Activated CD4-positive, alpha-beta memory T cell treated with anti-CD3 and anti-CD28 coated beads for 36 hours (primary cell): ENCODE measurements around the gene GOLGA6L2. TPM values are rescaled to one million over a fixed set of nuclear protein-coding genes. Genes with fewer than 3 reads are reported as not detected.

Experiments
- CTCF ChIA-PET: fragments of 350-600 bp; sonication (Branson Sonifier 250); formaldehyde crosslinking; loops from one replicate; lab custom pipeline; 2021; ENCODE audit warnings: antibody characterized with exemption, inconsistent platforms; lab: Charles Lee
- POLR2A ChIA-PET: fragments of 350-600 bp; sonication (Branson Sonifier 250); formaldehyde crosslinking; loops from one replicate; lab custom pipeline; 2021; ENCODE audit warnings: antibody characterized with exemption; lab: Charles Lee
- DNase-seq: peaks from one replicate; pipeline ENCODE4 v3.0.0-alpha.2; 2020
- H3K27ac Mint-ChIP-seq: one replicate; pipeline ENCODE4 v1.8.0; 2021; ENCODE audit warnings: mixed read lengths
- H3K27me3 Mint-ChIP-seq: one replicate; pipeline ENCODE4 v1.8.0; 2021; ENCODE audit warnings: mixed read lengths
- H3K36me3 Mint-ChIP-seq: one replicate; pipeline ENCODE4 v1.8.0; 2021; ENCODE audit warnings: mixed read lengths
- H3K4me1 Mint-ChIP-seq: one replicate; pipeline ENCODE4 v1.8.0; 2021; ENCODE audit warnings: low read depth, mixed read lengths
- H3K4me3 Mint-ChIP-seq: one replicate; pipeline ENCODE4 v1.8.0; 2021; ENCODE audit warnings: mild to moderate bottlenecking, mixed read lengths
- H3K9me3 Mint-ChIP-seq: one replicate; pipeline ENCODE4 v1.8.0; 2021; ENCODE audit warnings: mixed read lengths
- intact Hi-C: fragments of 100-400 bp; cut with micrococcal nuclease; formaldehyde crosslinking; loops from one replicate; pipeline ENCODE4 v1.15.1; 2023
- total RNA-seq, 2 experiments: library from RNA; stranded (reverse); gene quantifications; one replicate each; pipeline ENCODE4 v1.2.3, GENCODE V29; 2021

The GOLGA6L2 gene, protein sequence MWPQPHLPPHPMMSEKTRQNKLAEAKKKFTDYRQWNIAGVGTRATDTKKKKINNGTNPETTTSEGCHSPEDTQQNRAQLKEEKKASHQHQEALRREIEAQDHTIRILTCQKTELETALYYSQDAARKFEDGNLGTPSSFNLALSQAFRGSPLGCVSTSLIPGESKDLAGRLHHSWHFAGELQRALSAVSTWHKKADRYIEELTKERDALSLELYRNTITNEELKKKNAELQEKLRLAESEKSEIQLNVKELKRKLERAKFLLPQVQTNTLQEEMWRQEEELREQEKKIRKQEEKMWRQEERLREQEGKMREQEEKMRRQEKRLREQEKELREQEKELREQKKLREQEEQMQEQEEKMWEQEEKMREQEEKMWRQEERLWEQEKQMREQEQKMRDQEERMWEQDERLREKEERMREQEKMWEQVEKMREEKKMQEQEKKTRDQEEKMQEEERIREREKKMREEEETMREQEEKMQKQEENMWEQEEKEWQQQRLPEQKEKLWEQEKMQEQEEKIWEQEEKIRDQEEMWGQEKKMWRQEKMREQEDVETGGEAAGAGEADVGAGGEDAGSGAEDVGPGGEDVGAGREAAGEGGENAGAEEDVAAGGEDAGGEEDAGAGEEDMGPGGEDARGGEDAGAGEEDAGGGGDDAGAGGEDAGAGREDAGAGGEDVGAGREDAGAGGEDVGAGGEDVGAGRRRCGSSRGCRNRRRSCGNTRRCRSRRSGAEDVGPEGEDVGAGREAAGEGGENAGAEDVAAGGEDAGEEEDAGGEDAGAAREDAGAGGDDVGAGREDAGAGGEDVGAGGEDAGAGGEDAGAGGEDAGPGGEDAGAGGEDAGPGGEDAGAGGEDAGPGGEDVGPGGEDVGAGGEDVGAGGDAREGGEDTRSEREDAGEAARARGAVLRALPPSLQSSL
- total RNA-seq = not detected

DNA sequence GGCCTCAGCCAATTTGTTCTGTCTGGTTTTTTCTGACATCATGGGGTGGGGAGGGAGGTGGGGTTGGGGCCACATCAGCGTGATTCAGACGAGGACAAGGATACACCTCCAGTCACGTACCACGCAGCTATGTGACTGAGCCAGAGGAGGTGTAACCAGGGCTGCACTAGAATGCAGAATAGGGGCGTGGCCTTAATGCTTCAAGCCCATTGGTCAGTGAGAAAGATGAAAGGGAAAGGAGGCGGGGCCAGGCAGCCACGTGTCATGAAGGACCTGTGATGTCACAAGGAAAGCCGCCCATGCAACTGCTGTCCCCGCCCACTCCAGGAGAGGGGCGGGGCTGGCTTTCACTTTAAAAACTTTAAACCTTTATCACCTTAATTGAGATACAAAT lies at the start of gene GOLGA6L2:
GOLGA6L2 (minus strand) TSS at position 137 of the 394 bp plus-strand sequence; CDS start at position 75, 62 bp downstream.
- intact Hi-C loops = no loop called here
- Mint-ChIP-seq H3K9me3 (no peaks in the 10 kb centered on the region), H3K4me3 (no peak within 1 kb of the TSS), H3K36me3 (no peaks in the 10 kb centered on the region), H3K27me3 (peaks cover 5% of the 10 kb centered on the region), H3K4me1 (no peaks in the 10 kb centered on the region), H3K27ac (no peak within 1 kb of the TSS)
- ChIA-PET CTCF (no interaction called here), POLR2A (no interaction called here)
- DNase-seq = peak; percentile 18

DNA sequence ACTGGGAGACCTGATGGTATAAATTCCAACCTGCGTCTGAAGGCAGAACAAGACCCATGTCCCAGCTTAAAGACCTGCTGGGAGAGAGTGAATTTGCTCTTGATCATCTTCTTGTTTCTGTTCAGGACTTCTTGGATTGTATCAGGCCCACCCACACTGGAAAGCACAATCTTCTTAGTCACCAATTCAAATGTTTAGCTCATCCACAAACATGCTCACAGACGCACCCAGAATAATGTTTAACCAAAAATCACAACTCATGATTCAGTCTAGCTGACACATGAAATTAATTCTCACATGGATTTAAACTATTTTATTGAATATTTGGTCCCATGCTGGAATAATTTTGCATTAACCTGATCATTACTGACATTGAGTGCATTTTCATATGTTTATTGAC lies 37.8 kb upstream of the GOLGA6L2 start:
- POLR2A ChIA-PET = no interaction called here

DNA sequence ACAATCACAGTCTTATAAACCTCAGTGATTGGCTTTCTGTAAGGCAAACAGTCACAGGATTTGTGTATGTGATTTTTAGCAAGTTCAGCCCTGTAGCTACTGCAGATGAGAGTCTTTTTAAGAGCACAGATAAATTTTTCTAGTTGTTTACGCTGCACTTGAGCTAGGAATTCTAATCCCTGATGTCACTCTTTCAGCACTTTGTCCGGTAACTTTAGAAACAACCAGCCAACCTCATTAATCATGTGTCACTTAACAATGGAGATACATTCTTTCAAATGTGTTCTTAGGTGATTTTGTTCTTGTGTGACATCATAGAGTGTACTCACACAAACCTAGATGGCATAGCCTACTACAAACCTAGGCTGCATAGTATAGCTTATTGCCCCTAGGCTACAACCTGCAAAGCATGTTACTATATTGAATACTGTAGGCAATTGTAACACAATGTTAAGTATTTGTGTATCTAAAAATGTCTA lies 36.8 kb upstream of the GOLGA6L2 start:
- POLR2A ChIA-PET = no interaction called here
- Mint-ChIP-seq H3K4me1 (no peaks in the 10 kb centered on the region), H3K27ac (no peak overlapping the region), H3K27me3 (peaks cover 2% of the 10 kb centered on the region), H3K9me3 (no peaks in the 10 kb centered on the region), H3K36me3 (no peaks in the 10 kb centered on the region), H3K4me3 (no peak overlapping the region)
- intact Hi-C loops = no loop called here
- DNase-seq = no peak
- CTCF ChIA-PET = no interaction called here

More for the DNA sequence above, 37.8 kb upstream of the GOLGA6L2 start:
- Mint-ChIP-seq H3K27me3 (peaks cover 2% of the 10 kb centered on the region), H3K4me3 (no peak overlapping the region), H3K36me3 (no peaks in the 10 kb centered on the region), H3K4me1 (no peaks in the 10 kb centered on the region), H3K27ac (no peak overlapping the region), H3K9me3 (no peaks in the 10 kb centered on the region)
- DNase-seq = no peak
- intact Hi-C loops = no loop called here
- CTCF ChIA-PET = no interaction called here

DNA sequence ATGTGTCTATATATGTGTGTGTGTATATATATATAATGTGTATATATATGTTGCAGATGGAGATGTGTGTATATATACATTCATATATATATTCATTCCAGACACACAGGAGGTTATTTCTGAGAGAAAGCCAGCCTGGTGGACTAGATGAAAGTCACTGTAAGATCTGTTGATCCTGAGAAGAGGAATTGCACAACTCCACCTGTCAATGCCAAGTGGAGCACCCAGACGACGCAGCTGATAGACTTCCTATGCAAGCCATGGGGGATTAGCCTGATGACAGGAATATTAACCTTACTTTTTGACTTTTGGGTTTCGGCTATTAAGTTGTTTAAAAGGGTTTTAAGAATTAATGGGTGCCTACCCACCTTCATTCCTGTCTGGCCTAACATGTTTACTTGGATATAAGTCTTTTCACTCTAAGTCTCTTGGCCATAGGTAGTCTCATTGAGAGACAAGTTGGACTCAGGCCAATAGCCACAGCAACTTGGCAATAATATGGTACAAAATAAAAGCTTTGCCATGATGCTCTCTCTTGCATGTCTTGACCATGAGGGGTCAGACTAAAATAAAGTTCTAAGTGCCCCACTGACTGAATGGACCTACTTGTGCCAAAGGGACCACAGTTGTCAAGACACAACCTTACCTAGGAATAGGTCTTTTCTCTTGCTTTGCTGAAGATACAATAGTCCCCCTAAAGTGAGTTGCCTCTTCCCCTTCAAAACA lies 35.9 kb upstream of the GOLGA6L2 start:
- Mint-ChIP-seq H3K36me3 (no peaks in the 10 kb centered on the region), H3K27ac (no peak overlapping the region), H3K27me3 (peaks cover 2% of the 10 kb centered on the region), H3K4me1 (no peaks in the 10 kb centered on the region), H3K4me3 (no peak overlapping the region), H3K9me3 (no peaks in the 10 kb centered on the region)
- ChIA-PET POLR2A (no interaction called here), CTCF (no interaction called here)
- intact Hi-C loops = no loop called here
- no peak for DNase-seq

DNA sequence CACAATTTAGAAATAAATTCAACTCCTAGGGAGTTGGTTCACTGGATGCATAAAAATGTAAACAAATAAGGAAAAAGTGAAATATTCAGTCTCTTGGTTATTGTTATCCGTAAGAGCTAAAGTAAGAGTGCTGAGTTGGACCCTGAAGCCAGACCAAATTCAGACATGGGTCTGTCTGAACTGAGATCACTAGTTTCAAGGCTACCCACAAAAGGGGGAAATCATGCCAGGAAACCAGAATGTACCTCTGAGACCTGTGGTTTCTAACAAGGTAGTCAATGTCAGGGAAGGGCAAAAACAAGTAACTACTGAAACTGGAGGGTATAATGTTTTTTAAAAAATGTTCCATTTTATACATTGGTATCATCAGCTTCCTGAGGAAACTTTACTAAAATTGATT lies 35.2 kb upstream of the GOLGA6L2 start:
- Mint-ChIP-seq H3K27me3 (peaks cover 2% of the 10 kb centered on the region), H3K36me3 (no peaks in the 10 kb centered on the region), H3K27ac (no peak overlapping the region), H3K4me1 (no peaks in the 10 kb centered on the region), H3K9me3 (no peaks in the 10 kb centered on the region), H3K4me3 (no peak overlapping the region)
- DNase-seq = no peak
- ChIA-PET CTCF (no interaction called here), POLR2A (no interaction called here)
- intact Hi-C loops = no loop called here

DNA sequence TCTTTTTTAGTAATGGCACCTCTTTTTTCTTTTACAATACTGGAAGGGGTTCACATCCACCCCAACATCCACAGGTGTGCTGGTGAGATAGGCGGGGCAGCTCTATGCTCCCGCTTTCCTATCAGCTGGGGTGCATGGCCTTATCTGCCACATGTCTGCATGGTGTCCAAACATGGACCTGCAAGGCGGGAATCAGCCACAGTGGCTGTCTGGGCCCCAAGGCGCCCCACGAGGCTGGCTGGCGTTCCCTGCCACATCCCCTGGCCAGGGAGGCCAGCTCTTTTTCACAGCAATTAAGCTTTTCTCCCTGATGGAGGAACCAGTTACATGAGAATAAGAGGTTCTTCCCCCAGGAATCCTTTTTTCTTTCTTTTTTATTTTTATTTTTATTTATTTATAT lies 30.9 kb upstream of the GOLGA6L2 start:
- Mint-ChIP-seq H3K27ac (no peak overlapping the region), H3K9me3 (no peaks in the 10 kb centered on the region), H3K4me3 (no peak overlapping the region), H3K27me3 (no peaks in the 10 kb centered on the region), H3K36me3 (no peaks in the 10 kb centered on the region), H3K4me1 (no peaks in the 10 kb centered on the region)
- POLR2A ChIA-PET = no interaction called here
- CTCF ChIA-PET = no interaction called here
- DNase-seq = no peak
- intact Hi-C loops = no loop called here

DNA sequence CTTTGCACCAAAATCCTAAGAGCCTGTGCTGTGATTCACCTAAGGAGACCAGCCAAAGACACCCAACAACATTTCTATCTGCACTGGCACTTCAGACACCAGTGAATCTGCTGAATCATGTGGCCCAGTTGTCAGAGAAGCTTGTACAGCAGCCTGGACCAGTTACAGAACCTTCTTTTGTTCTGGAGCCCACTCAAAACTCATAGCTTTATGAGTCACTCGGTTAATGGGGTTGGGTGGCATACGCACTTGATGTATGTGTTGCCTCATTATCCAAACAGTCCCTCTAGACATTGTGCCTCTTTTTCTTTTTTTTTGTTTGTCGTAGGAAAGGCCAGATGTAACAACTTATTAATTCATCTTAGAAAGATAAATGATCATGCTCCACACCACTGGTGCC lies 25.6 kb upstream of the GOLGA6L2 start:
- peaks cover 1% of the 10 kb centered on the region for H3K27me3 Mint-ChIP-seq
- DNase-seq = no peak
- no peak overlapping the region for H3K27ac Mint-ChIP-seq
- H3K9me3 Mint-ChIP-seq = no peaks in the 10 kb centered on the region
- ChIA-PET CTCF (no interaction called here), POLR2A (no interaction called here)
- no peak overlapping the region for H3K4me3 Mint-ChIP-seq
- H3K4me1 Mint-ChIP-seq = no peaks in the 10 kb centered on the region
- no peaks in the 10 kb centered on the region for H3K36me3 Mint-ChIP-seq
- intact Hi-C loops = no loop called here

DNA sequence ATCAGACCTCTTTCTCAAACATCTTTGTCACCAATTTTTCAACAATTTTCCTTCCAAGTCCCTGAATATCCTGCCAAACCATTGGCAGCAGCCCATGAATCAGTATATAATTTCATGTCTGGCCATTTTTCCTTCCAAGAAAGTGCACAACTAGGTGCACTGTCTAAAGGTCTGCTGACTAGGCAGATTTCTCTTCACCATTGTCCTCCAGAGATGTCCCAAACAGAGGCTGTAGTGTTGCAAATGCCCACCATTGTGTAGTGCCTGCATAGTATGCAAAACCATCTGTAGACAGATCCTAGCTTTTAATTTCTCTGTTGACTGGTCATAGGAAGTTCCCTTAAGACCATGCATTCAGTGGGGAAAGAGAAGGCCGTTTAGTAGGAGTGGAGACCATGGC lies 25.0 kb upstream of the GOLGA6L2 start:
- Mint-ChIP-seq H3K4me3 (no peak overlapping the region), H3K27me3 (peaks cover 2% of the 10 kb centered on the region), H3K36me3 (no peaks in the 10 kb centered on the region), H3K9me3 (no peaks in the 10 kb centered on the region), H3K27ac (no peak overlapping the region), H3K4me1 (no peaks in the 10 kb centered on the region)
- DNase-seq = no peak
- intact Hi-C loops = no loop called here
- POLR2A ChIA-PET = no interaction called here
- CTCF ChIA-PET = no interaction called here

DNA sequence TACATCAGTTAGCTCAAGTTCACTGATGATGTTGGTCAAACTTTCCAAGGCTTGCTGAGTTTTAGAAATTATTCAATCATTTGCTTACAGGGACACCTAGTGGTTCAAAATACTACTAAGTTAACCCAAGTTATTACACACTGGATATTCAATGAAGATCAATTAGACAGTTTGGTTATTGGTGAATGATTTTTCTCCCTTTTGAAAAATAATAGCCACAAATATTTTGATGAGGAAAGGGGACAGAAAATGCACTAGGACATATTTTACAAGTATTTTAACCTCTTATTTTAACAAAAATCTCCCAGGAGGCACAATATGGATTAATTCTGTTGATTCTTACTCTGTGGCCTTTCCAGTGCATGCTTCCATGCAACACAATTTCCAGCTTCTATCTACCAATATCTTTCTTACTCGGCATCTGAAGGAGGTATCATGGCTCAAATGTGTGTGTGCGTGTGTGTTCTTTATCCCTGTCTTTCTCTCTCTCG lies 20.1 kb upstream of the GOLGA6L2 start:
- intact Hi-C loops = loop anchor here (5.0 kb wide), 1 partner anchor 430 kb away; the partner anchor contains the start of gene TUBGCP5
- CTCF ChIA-PET = no interaction called here
- DNase-seq = no peak
- POLR2A ChIA-PET = no interaction called here
- no peaks in the 10 kb centered on the region for H3K4me1 Mint-ChIP-seq
- no peaks in the 10 kb centered on the region for H3K9me3 Mint-ChIP-seq
- H3K27ac Mint-ChIP-seq = no peak overlapping the region
- no peaks in the 10 kb centered on the region for H3K36me3 Mint-ChIP-seq
- H3K4me3 Mint-ChIP-seq = no peak overlapping the region
- peaks cover 5% of the 10 kb centered on the region for H3K27me3 Mint-ChIP-seq

DNA sequence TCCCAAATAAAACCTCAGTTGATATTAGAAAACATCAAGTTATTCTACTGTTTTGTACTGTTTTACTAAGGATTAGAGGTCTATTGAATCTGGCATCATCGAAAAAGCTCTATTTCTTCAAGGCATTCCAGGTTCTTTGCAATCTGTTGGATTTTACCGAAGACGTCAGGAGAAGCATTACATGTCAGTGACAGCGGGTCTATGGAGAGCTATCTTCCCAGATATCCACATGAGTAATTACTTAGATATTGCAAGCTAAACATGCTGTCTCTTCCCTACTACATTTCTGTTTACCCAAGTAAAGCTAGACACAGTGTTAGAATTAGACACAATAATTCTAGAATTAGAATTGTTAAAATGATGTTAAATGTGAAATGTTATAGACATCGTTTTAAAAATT lies 10.8 kb upstream of the GOLGA6L2 start:
- intact Hi-C loops = no loop called here
- POLR2A ChIA-PET = no interaction called here
- no peak for DNase-seq
- H3K36me3 Mint-ChIP-seq = no peaks in the 10 kb centered on the region
- peaks cover 4% of the 10 kb centered on the region for H3K27me3 Mint-ChIP-seq
- H3K27ac Mint-ChIP-seq = no peak overlapping the region
- CTCF ChIA-PET = interaction anchor here (1.0 kb wide), 1 partner anchor 39 kb away, joined by 3 read pairs; no protein-coding TSS in a partner anchor
- no peaks in the 10 kb centered on the region for H3K4me1 Mint-ChIP-seq
- H3K4me3 Mint-ChIP-seq = no peak overlapping the region
- H3K9me3 Mint-ChIP-seq = no peaks in the 10 kb centered on the region

DNA sequence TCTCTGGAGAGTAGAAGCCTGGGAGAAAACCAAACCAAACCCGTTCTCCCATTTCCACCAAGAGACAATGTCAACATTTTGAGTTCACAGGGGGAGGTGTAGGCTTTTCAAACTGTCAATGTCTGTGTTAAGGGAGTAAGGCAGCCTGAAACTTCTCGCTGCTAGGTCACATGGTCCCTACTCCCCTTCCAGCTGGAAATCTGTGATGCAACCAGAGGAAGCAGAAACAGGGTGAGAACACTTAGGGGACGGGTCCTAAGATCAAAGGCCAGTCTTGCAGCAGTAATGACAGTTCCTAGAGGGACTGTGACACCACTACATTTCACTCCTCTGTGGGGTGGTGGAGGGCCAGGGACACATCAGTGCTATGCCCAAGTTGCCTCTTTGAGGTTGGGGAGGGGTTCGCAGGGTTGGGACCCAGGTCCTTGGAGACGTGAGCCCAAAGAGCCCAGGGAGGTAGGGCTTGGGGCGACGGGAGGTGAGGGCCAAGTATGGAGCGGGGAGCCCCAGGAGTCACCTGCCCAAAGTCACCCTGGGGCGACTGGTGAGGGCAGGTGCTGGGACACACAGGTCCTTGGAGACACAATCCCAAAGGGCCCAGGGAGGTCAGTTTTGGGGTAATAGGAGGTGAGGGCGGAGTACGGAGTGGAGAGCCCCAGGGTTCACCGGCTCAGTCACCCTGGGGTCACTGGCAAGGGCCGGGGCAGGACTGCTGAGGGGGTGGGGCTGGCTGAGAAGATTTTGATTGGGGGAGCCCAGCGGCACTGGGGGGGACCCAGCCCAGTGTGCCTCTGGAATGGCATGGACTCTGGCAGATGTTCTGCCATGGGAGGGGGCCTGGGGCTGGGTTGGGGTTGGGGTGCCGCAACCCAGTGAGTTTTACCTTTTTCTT lies 582 bp downstream of the GOLGA6L2 start:
- Mint-ChIP-seq H3K27ac (no peak overlapping the region), H3K9me3 (no peaks in the 10 kb centered on the region), H3K4me1 (no peaks in the 10 kb centered on the region), H3K36me3 (no peaks in the 10 kb centered on the region), H3K27me3 (peaks cover 5% of the 10 kb centered on the region), H3K4me3 (no peak overlapping the region)
- intact Hi-C loops = no loop called here
- DNase-seq = no peak
- CTCF ChIA-PET = no interaction called here
- POLR2A ChIA-PET = no interaction called here
